Erythroblast (primary cell): Measurements from ENCODE around the gene SCFD2.

ENCODE experiments used
- GATA1 ChIP-seq: IDR thresholded peaks from 2 replicates; pipeline ENCODE4 v1.6.1; 2011; ENCODE audit warnings: low read depth, mild to moderate bottlenecking, control low read depth, low read length, moderate library complexity
- POLR2A ChIP-seq: IDR thresholded peaks from 2 replicates; pipeline ENCODE4 v1.6.1; 2011; ENCODE audit warnings: mild to moderate bottlenecking, low read length

GRCh38 chr4:53221832-53222480, 143.9 kb downstream of the SCFD2 start:
- TF ChIP-seq POLR2A, result no peak
- no peak for TF ChIP-seq GATA1
